Activated T-helper 9 cell treated with anti-CD3 and anti-CD28 coated beads, Interleukin-2, amount 50 U/mL, for 16 hours (primary cell): ENCODE results near the gene UBE2Z.

Experiments
- DNase-seq: peaks from one replicate; pipeline ENCODE4 v3.0.0-alpha.2; 2020; ENCODE audit warnings: low read depth

UBE2Z gene

GRCh38 chr17:48960834-48961515, 52.8 kb downstream of the UBE2Z start:
- no peak for DNase-seq

- no peak for DNase-seq
Observed at GRCh38 chr17:48961516-48962233, 53.5 kb downstream of the UBE2Z start.

- DNase-seq, result no peak
Observed at GRCh38 chr17:48970224-48970623, 62.0 kb downstream of the UBE2Z start.

- DNase-seq, result no peak
Observed at GRCh38 chr17:48970865-48971687, 62.9 kb downstream of the UBE2Z start.

- no peak for DNase-seq
Observed at GRCh38 chr17:48972749-48973097, 64.5 kb downstream of the UBE2Z start.

- no peak for DNase-seq
Observed at GRCh38 chr17:48973806-48974205, 65.6 kb downstream of the UBE2Z start.
